SH-SY5Y (cell line): Measurements from ENCODE around the gene PITPNM1.

Source experiments
- GATA2 ChIP-seq: IDR thresholded peaks from 2 replicates; pipeline ENCODE4 v1.6.1; 2011; ENCODE audit warnings: mild to moderate bottlenecking, low read depth, low read length
- GATA3 ChIP-seq: IDR thresholded peaks from 2 replicates; pipeline ENCODE4 v1.6.1; 2011; ENCODE audit warnings: low read depth, mild to moderate bottlenecking, low read length, moderate library complexity

DNA sequence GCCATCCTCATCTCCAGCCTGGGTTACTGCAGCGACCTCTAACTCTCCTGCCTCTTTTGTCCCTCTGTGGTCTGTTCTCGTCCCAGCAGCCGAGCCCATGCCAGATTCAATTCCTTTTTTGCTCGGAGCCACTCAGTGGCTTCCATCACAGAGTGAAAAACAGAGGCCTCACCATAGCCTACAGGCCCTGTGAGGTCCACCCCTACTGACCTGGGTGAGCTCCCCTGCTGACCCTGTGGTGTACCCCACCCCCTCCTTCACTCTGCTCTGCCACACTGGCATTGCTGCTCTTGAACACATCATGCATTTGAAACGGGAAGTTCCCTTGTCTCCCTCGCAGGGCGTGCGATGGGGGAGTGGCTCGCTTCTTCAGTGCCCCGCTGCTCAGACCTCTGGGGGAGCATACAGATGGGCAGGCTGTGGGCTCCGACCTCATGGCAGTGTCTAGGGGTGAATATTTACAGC, 20.3 kb downstream of the PITPNM1 start:
- no peak for TF ChIP-seq GATA2
- TF ChIP-seq GATA3 = no peak
